Activated T-cell treated with anti-CD3 and anti-CD28 coated beads, Interleukin-2, amount 50 U/mL, for 24 hours (primary cell): ENCODE data around the gene CAPS.
"Not testable (repeated sequence)": the region's sequence is repeated elsewhere in the genome, so short reads cannot be mapped to it uniquely, and the experiment has no call there.

Experiments
- DNase-seq: peaks from one replicate; pipeline ENCODE4 v3.0.0-alpha.2; 2020
- H3K27ac Mint-ChIP-seq: 2 replicates; pipeline ENCODE4 v1.8.0; 2020; ENCODE audit warnings: mild to moderate bottlenecking, mixed read lengths
- H3K27me3 Mint-ChIP-seq: 2 replicates; pipeline ENCODE4 v1.8.0; 2020; ENCODE audit warnings: mixed read lengths
- H3K36me3 Mint-ChIP-seq: 2 replicates; pipeline ENCODE4 v1.8.0; 2020; ENCODE audit warnings: low read depth, mixed read lengths
- H3K4me1 Mint-ChIP-seq: 2 replicates; pipeline ENCODE4 v1.8.0; 2020; ENCODE audit warnings: low read depth, mixed read lengths
- H3K4me3 Mint-ChIP-seq: 2 replicates; pipeline ENCODE4 v1.8.0; 2020; ENCODE audit warnings: mild to moderate bottlenecking, moderate library complexity, mixed read lengths
- H3K9me3 Mint-ChIP-seq: 2 replicates; pipeline ENCODE4 v1.8.0; 2020; ENCODE audit warnings: mixed read lengths

Gene CAPS

GRCh38 chr19:5958074-5958850 lies 44.2 kb downstream of the CAPS start:
- Mint-ChIP-seq H3K4me3 (no peak overlapping the region), H3K9me3 (no peaks in the 10 kb centered on the region), H3K4me1 (peaks cover 95% of the 10 kb centered on the region), H3K36me3 (peaks cover 46% of the 10 kb centered on the region), H3K27ac (peak overlapping the region; percentile 84), H3K27me3 (no peaks in the 10 kb centered on the region)
- DNase-seq, result no peak

GRCh38 chr19:5958851-5959122 lies 44.7 kb downstream of the CAPS start:
- Mint-ChIP-seq H3K36me3 (peaks cover 46% of the 10 kb centered on the region), H3K9me3 (no peaks in the 10 kb centered on the region), H3K27ac (peak overlapping the region; percentile 84), H3K4me3 (no peak overlapping the region), H3K27me3 (no peaks in the 10 kb centered on the region), H3K4me1 (peaks cover 95% of the 10 kb centered on the region)
- DNase-seq, result no peak

- no peaks in the 10 kb centered on the region for H3K9me3 Mint-ChIP-seq
- H3K27me3 Mint-ChIP-seq, result no peaks in the 10 kb centered on the region
- no peak overlapping the region for H3K4me3 Mint-ChIP-seq
- H3K36me3 Mint-ChIP-seq, result peaks cover 44% of the 10 kb centered on the region
- H3K27ac Mint-ChIP-seq, result peak overlapping the region; percentile 84
- H3K4me1 Mint-ChIP-seq, result peaks cover 95% of the 10 kb centered on the region
- DNase-seq, result no peak
Observed at GRCh38 chr19:5959260-5960004, 45.4 kb downstream of the CAPS start.

GRCh38 chr19:5960005-5961001 lies 46.2 kb downstream of the CAPS start:
- Mint-ChIP-seq H3K36me3 (peaks cover 48% of the 10 kb centered on the region), H3K4me1 (peaks cover 96% of the 10 kb centered on the region), H3K4me3 (no peak overlapping the region), H3K27me3 (no peaks in the 10 kb centered on the region), H3K9me3 (no peaks in the 10 kb centered on the region), H3K27ac (peak overlapping the region; percentile 84)
- DNase-seq, result no peak

GRCh38 chr19:5961641-5961968 lies 47.6 kb downstream of the CAPS start:
- not testable (repeated sequence) for H3K27me3 Mint-ChIP-seq, DNase-seq, H3K9me3 Mint-ChIP-seq
- H3K27ac Mint-ChIP-seq, result peak overlapping the region; percentile 84
- peaks cover 52% of the 10 kb centered on the region for H3K36me3 Mint-ChIP-seq
- peak overlapping the region; percentile 61 for H3K4me3 Mint-ChIP-seq
- peaks cover 96% of the 10 kb centered on the region for H3K4me1 Mint-ChIP-seq

- Mint-ChIP-seq H3K36me3 (peaks cover 51% of the 10 kb centered on the region), H3K4me3 (peak overlapping the region; percentile 61), H3K27me3 (no peaks in the 10 kb centered on the region), H3K9me3 (no peaks in the 10 kb centered on the region), H3K4me1 (peaks cover 94% of the 10 kb centered on the region), H3K27ac (peak overlapping the region; percentile 84)
- peak; percentile 57 for DNase-seq
Observed at GRCh38 chr19:5961969-5962945, 48.2 kb downstream of the CAPS start.

- H3K27me3 Mint-ChIP-seq, H3K9me3 Mint-ChIP-seq, H3K4me3 Mint-ChIP-seq, DNase-seq: not testable (repeated sequence)
- H3K36me3 Mint-ChIP-seq, result peaks cover 48% of the 10 kb centered on the region
- H3K4me1 Mint-ChIP-seq, result peaks cover 95% of the 10 kb centered on the region
- peak overlapping the region; percentile 84 for H3K27ac Mint-ChIP-seq
Observed at GRCh38 chr19:5963259-5963658, 49.2 kb downstream of the CAPS start.

- H3K9me3 Mint-ChIP-seq, result no peaks in the 10 kb centered on the region
- peak overlapping the region; percentile 84 for H3K27ac Mint-ChIP-seq
- H3K27me3 Mint-ChIP-seq, result no peaks in the 10 kb centered on the region
- DNase-seq, result no peak
- peaks cover 50% of the 10 kb centered on the region for H3K36me3 Mint-ChIP-seq
- H3K4me3 Mint-ChIP-seq, result no peak overlapping the region
- peaks cover 97% of the 10 kb centered on the region for H3K4me1 Mint-ChIP-seq
Observed at GRCh38 chr19:5963855-5964254, 49.8 kb downstream of the CAPS start.

GRCh38 chr19:5964816-5965565 lies 50.9 kb downstream of the CAPS start:
- H3K9me3 Mint-ChIP-seq, result no peaks in the 10 kb centered on the region
- peaks cover 54% of the 10 kb centered on the region for H3K36me3 Mint-ChIP-seq
- peaks cover 97% of the 10 kb centered on the region for H3K4me1 Mint-ChIP-seq
- no peaks in the 10 kb centered on the region for H3K27me3 Mint-ChIP-seq
- peak overlapping the region; percentile 84 for H3K27ac Mint-ChIP-seq
- H3K4me3 Mint-ChIP-seq, result no peak overlapping the region
- no peak for DNase-seq
